ENCODE data around the gene VWA1. TPM values are rescaled to one million over a fixed set of nuclear protein-coding genes. Genes with fewer than 3 reads are reported as not detected.
"Not testable (repeated sequence)": the region's sequence is repeated elsewhere in the genome, so short reads cannot be mapped to it uniquely, and the experiment has no call there.

VWA1 gene
- total and polyA plus RNA-seq, 4 donors, result 18.3 to 81.3 (median 32.2) TPM

- Histone ChIP-seq H3K9ac (ENCODE audit: low read depth in 1 of 2, low read length in 2 of 2) (no peak overlapping the region), H3K27ac (ENCODE audit: low read depth in 1 of 2, low read length in 2 of 2) (no peak overlapping the region), H3K4me1 (ENCODE audit: control insufficient read depth in 4 of 4, insufficient read depth in 4 of 4, low read length in 3 of 4) (peaks cover 0 to 5% (median 2%) of the 10 kb centered on the region in 4 donors), H3K36me3 (ENCODE audit: control insufficient read depth in 4 of 4, insufficient read depth in 3 of 4, low read depth in 1 of 4, low read length in 3 of 4) (no peaks in the 10 kb centered on the region), H3K27me3 (ENCODE audit: control insufficient read depth in 4 of 4, insufficient read depth in 4 of 4, low read length in 3 of 4) (no peaks in the 10 kb centered on the region), H3K4me3 (ENCODE audit: low read depth in 1 of 3, low read length in 3 of 3) (no peak overlapping the region), H3K9me3 (ENCODE audit: control insufficient read depth in 4 of 4, low read length in 3 of 4) (no peaks in the 10 kb centered on the region)
- DNase-seq (ENCODE audit: low spot score), result no peak
- WGBS, result 89% methylated on average over 30 of the region's 30 CpGs
- TF ChIP-seq HNF4G (IDR thresholded peaks at IDR 0.05) (no peak), REST (IDR thresholded peaks at IDR 0.05) (no peak), YY1 (IDR thresholded peaks at IDR 0.05) (no peak), RAD21 (IDR thresholded peaks at IDR 0.05) (no peak), CTCF (IDR thresholded peaks at IDR 0.05; ENCODE audit: low read depth, low read length, missing input control) (no peak), SP1 (IDR thresholded peaks at IDR 0.05) (no peak), MAX (IDR thresholded peaks at IDR 0.05) (no peak)
Measured at GRCh38 chr1:1455366-1455884, 19.9 kb downstream of the VWA1 start.

- H3K36me3 ChIP-seq (ENCODE audit: control insufficient read depth in 4 of 4, insufficient read depth in 3 of 4, low read depth in 1 of 4, low read length in 3 of 4); H3K4me3 ChIP-seq (ENCODE audit: low read depth in 1 of 3, low read length in 3 of 3); H3K27me3 ChIP-seq (ENCODE audit: control insufficient read depth in 4 of 4, insufficient read depth in 4 of 4, low read length in 3 of 4); H3K27ac ChIP-seq (ENCODE audit: low read depth in 1 of 2, low read length in 2 of 2); DNase-seq (ENCODE audit: low spot score); H3K9ac ChIP-seq (ENCODE audit: low read depth in 1 of 2, low read length in 2 of 2); H3K9me3 ChIP-seq (ENCODE audit: control insufficient read depth in 4 of 4, low read length in 3 of 4); H3K4me1 ChIP-seq (ENCODE audit: control insufficient read depth in 4 of 4, insufficient read depth in 4 of 4, low read length in 3 of 4): not testable (repeated sequence)
- WGBS, result 92% methylated on average over 4 of the region's 15 CpGs
Measured at GRCh38 chr1:1455934-1456333, 20.4 kb downstream of the VWA1 start.

GRCh38 chr1:1456683-1457255 is 21.3 kb downstream of the VWA1 start:
- peak; percentile 47 to 70 for TF ChIP-seq HNF4A (conservative IDR thresholded peaks at IDR 0.05)
- peak; percentile 49 for TF ChIP-seq NR2F2 (IDR thresholded peaks at IDR 0.05)
- TF ChIP-seq SP1 (IDR thresholded peaks at IDR 0.05), result peak; percentile 31
- peak in 1 of 2 donors; percentile 64 for TF ChIP-seq RXRA (IDR thresholded peaks at IDR 0.05)
- H3K27ac ChIP-seq (ENCODE audit: low read depth in 1 of 2, low read length in 2 of 2); H3K4me1 ChIP-seq (ENCODE audit: control insufficient read depth in 4 of 4, insufficient read depth in 4 of 4, low read length in 3 of 4); H3K4me3 ChIP-seq (ENCODE audit: low read depth in 1 of 3, low read length in 3 of 3); DNase-seq (ENCODE audit: low spot score); H3K9me3 ChIP-seq (ENCODE audit: control insufficient read depth in 4 of 4, low read length in 3 of 4); H3K9ac ChIP-seq (ENCODE audit: low read depth in 1 of 2, low read length in 2 of 2); H3K36me3 ChIP-seq (ENCODE audit: control insufficient read depth in 4 of 4, insufficient read depth in 3 of 4, low read depth in 1 of 4, low read length in 3 of 4); H3K27me3 ChIP-seq (ENCODE audit: control insufficient read depth in 4 of 4, insufficient read depth in 4 of 4, low read length in 3 of 4): not testable (repeated sequence)
- 59% methylated on average over 18 of the region's 22 CpGs for WGBS

GRCh38 chr1:1459156-1459555 is 23.7 kb downstream of the VWA1 start:
- H3K27ac ChIP-seq (ENCODE audit: low read depth in 1 of 2, low read length in 2 of 2); H3K4me1 ChIP-seq (ENCODE audit: control insufficient read depth in 4 of 4, insufficient read depth in 4 of 4, low read length in 3 of 4); H3K36me3 ChIP-seq (ENCODE audit: control insufficient read depth in 4 of 4, insufficient read depth in 3 of 4, low read depth in 1 of 4, low read length in 3 of 4); H3K9ac ChIP-seq (ENCODE audit: low read depth in 1 of 2, low read length in 2 of 2); DNase-seq (ENCODE audit: low spot score); H3K4me3 ChIP-seq (ENCODE audit: low read depth in 1 of 3, low read length in 3 of 3); H3K9me3 ChIP-seq (ENCODE audit: control insufficient read depth in 4 of 4, low read length in 3 of 4); H3K27me3 ChIP-seq (ENCODE audit: control insufficient read depth in 4 of 4, insufficient read depth in 4 of 4, low read length in 3 of 4): not testable (repeated sequence)
- 96% methylated on average over 16 of the region's 19 CpGs for WGBS

GRCh38 chr1:1459711-1460110 is 24.2 kb downstream of the VWA1 start:
- not testable (repeated sequence) for H3K4me3 ChIP-seq (ENCODE audit: low read depth in 1 of 3, low read length in 3 of 3); H3K36me3 ChIP-seq (ENCODE audit: control insufficient read depth in 4 of 4, insufficient read depth in 3 of 4, low read depth in 1 of 4, low read length in 3 of 4); H3K4me1 ChIP-seq (ENCODE audit: control insufficient read depth in 4 of 4, insufficient read depth in 4 of 4, low read length in 3 of 4); DNase-seq (ENCODE audit: low spot score); H3K27ac ChIP-seq (ENCODE audit: low read depth in 1 of 2, low read length in 2 of 2); H3K27me3 ChIP-seq (ENCODE audit: control insufficient read depth in 4 of 4, insufficient read depth in 4 of 4, low read length in 3 of 4); H3K9ac ChIP-seq (ENCODE audit: low read depth in 1 of 2, low read length in 2 of 2); H3K9me3 ChIP-seq (ENCODE audit: control insufficient read depth in 4 of 4, low read length in 3 of 4)
- 93% methylated on average over 14 of the region's 14 CpGs for WGBS

All from liver (tissue), 9 donors.